HepG2 (cell line): ENCODE measurements around the gene CDYL2.

Source experiments
- CBFB ChIP-seq: sonication (generic); formaldehyde crosslinking; IDR thresholded peaks from 2 replicates; pipeline ENCODE4 v1.4.0; 2020; ENCODE audit warnings: missing genetic modification reagents
- CHD4 ChIP-seq: fragments of 200-600 bp; sonication (generic); IDR thresholded peaks from 2 replicates; pipeline ENCODE4 v1.7.0; 2017; ENCODE audit warnings: mild to moderate bottlenecking, low read length, borderline replicate concordance
- CTCF ChIP-seq: sonication (generic); formaldehyde crosslinking; IDR thresholded peaks from 2 replicates; pipeline ENCODE4 v1.5.0; 2020; ENCODE audit warnings: mild to moderate bottlenecking, missing genetic modification reagents, moderate library complexity
- NCOA1 ChIP-seq: sonication (generic); formaldehyde crosslinking; IDR thresholded peaks from 2 replicates; pipeline ENCODE4 v1.9.0; 2021; ENCODE audit warnings: missing genetic modification reagents
- NR1H2 ChIP-seq: sonication (generic); formaldehyde crosslinking; IDR thresholded peaks from 2 replicates; pipeline ENCODE4 v1.8.1; 2022; ENCODE audit warnings: low read depth, missing genetic modification reagents, borderline replicate concordance
- PRDM15 ChIP-seq: sonication (generic); formaldehyde crosslinking; IDR thresholded peaks from 2 replicates; pipeline ENCODE4 v1.4.0; 2020; ENCODE audit warnings: missing genetic modification reagents
- RNF2 ChIP-seq: fragments of 450-650 bp; conservative IDR thresholded peaks from 2 replicates; pipeline ENCODE4 v1.6.1; 2016; ENCODE audit warnings: low read depth
- ZBTB10 ChIP-seq: sonication (generic); formaldehyde crosslinking; IDR thresholded peaks from 2 replicates; pipeline ENCODE4 v1.4.0; 2020; ENCODE audit warnings: missing genetic modification reagents, borderline replicate concordance
- ZNF549 ChIP-seq: sonication (generic); formaldehyde crosslinking; IDR thresholded peaks from 2 replicates; pipeline ENCODE4 v1.5.0; 2020; ENCODE audit warnings: missing genetic modification reagents
- ZSCAN9 ChIP-seq: IDR thresholded peaks from 2 replicates; pipeline ENCODE4 v1.6.1; 2016; ENCODE audit warnings: borderline replicate concordance
- TF ChIP-seq, protein P1 (sequence below): sonication (generic); formaldehyde crosslinking; IDR thresholded peaks from 2 replicates; pipeline ENCODE4 v1.4.0; 2020; ENCODE audit warnings: mild to moderate bottlenecking, missing genetic modification reagents, borderline replicate concordance
- TF ChIP-seq, protein P2 (sequence below): sonication (generic); formaldehyde crosslinking; IDR thresholded peaks from 2 replicates; pipeline ENCODE4 v1.5.0; 2020; ENCODE audit warnings: missing genetic modification reagents, mild to moderate bottlenecking, borderline replicate concordance

DNA sequence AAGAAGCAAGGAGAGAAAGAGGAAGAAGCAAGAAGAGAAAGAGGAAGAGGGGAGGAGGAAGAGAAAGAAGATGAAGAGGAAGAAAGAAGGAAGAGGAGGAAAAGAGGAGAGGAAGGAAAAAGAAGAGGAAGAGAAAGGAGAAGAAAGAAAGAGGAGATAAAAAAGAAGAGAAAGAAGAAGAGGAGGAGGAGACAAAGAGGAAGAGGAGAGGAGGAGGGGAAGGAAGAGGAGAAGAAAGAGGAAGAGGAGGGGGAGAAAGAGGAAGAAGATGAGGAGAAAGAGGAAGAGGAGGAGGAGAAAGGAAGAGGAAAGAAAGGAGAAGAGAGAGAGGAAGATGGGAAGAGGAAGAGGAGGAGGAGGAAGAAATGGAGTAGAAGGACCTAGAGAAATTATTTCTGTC lies 80.4 kb downstream of the CDYL2 start:
- no peak for TF ChIP-seq CTCF
- TF ChIP-seq, protein P1, sequence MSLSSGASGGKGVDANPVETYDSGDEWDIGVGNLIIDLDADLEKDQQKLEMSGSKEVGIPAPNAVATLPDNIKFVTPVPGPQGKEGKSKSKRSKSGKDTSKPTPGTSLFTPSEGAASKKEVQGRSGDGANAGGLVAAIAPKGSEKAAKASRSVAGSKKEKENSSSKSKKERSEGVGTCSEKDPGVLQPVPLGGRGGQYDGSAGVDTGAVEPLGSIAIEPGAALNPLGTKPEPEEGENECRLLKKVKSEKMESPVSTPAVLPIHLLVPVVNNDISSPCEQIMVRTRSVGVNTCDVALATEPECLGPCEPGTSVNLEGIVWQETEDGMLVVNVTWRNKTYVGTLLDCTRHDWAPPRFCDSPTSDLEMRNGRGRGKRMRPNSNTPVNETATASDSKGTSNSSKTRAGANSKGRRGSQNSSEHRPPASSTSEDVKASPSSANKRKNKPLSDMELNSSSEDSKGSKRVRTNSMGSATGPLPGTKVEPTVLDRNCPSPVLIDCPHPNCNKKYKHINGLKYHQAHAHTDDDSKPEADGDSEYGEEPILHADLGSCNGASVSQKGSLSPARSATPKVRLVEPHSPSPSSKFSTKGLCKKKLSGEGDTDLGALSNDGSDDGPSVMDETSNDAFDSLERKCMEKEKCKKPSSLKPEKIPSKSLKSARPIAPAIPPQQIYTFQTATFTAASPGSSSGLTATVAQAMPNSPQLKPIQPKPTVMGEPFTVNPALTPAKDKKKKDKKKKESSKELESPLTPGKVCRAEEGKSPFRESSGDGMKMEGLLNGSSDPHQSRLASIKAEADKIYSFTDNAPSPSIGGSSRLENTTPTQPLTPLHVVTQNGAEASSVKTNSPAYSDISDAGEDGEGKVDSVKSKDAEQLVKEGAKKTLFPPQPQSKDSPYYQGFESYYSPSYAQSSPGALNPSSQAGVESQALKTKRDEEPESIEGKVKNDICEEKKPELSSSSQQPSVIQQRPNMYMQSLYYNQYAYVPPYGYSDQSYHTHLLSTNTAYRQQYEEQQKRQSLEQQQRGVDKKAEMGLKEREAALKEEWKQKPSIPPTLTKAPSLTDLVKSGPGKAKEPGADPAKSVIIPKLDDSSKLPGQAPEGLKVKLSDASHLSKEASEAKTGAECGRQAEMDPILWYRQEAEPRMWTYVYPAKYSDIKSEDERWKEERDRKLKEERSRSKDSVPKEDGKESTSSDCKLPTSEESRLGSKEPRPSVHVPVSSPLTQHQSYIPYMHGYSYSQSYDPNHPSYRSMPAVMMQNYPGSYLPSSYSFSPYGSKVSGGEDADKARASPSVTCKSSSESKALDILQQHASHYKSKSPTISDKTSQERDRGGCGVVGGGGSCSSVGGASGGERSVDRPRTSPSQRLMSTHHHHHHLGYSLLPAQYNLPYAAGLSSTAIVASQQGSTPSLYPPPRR (CRISPR knock-in tag), result no peak
- no peak for TF ChIP-seq RNF2
- no peak for TF ChIP-seq ZNF549
- TF ChIP-seq CHD4, result no peak
- TF ChIP-seq NR1H2 (CRISPR knock-in tag), result no peak
- no peak for TF ChIP-seq PRDM15
- TF ChIP-seq ZBTB10 (CRISPR knock-in tag), result no peak
- no peak for TF ChIP-seq CBFB
- TF ChIP-seq, protein P2, sequence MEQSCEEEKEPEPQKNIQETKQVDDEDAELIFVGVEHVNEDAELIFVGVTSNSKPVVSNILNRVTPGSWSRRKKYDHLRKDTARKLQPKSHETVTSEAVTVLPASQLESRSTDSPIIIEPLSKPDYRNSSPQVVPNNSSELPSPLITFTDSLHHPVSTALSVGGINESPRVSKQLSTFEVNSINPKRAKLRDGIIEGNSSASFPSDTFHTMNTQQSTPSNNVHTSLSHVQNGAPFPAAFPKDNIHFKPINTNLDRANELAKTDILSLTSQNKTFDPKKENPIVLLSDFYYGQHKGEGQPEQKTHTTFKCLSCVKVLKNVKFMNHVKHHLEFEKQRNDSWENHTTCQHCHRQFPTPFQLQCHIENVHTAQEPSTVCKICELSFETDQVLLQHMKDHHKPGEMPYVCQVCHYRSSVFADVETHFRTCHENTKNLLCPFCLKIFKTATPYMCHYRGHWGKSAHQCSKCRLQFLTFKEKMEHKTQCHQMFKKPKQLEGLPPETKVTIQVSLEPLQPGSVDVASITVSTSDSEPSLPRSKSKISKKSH (CRISPR knock-in tag), result no peak
- TF ChIP-seq ZSCAN9 (CRISPR knock-in tag), result no peak
- no peak for TF ChIP-seq NCOA1 (CRISPR knock-in tag)
